IPS-15b (cell line): ENCODE measurements around the gene CAPN8.

Experiments used
- H3K27me3 ChIP-seq: one replicate; pipeline ENCODE4 v1.6.1; 2013; ENCODE audit warnings: low read length; ENCODE audit not compliant: control insufficient read depth, insufficient read depth
- H3K36me3 ChIP-seq: one replicate; pipeline ENCODE4 v1.6.1; 2013; ENCODE audit warnings: low read length; ENCODE audit not compliant: control insufficient read depth, insufficient read depth
- H3K4me1 ChIP-seq: one replicate; pipeline ENCODE4 v1.6.1; 2013; ENCODE audit warnings: mild to moderate bottlenecking, low read length; ENCODE audit not compliant: control insufficient read depth, insufficient read depth
- H3K4me3 ChIP-seq: one replicate; pipeline ENCODE4 v1.5.1; 2013; ENCODE audit warnings: low read depth, low read length
- H3K9ac ChIP-seq: one replicate; pipeline ENCODE4 v1.6.1; 2013; ENCODE audit warnings: low read depth, mild to moderate bottlenecking, low read length
- H3K9me3 ChIP-seq: one replicate; pipeline ENCODE4 v1.6.1; 2013; ENCODE audit warnings: mild to moderate bottlenecking, low read length; ENCODE audit not compliant: control insufficient read depth, insufficient read depth

Gene CAPN8

DNA sequence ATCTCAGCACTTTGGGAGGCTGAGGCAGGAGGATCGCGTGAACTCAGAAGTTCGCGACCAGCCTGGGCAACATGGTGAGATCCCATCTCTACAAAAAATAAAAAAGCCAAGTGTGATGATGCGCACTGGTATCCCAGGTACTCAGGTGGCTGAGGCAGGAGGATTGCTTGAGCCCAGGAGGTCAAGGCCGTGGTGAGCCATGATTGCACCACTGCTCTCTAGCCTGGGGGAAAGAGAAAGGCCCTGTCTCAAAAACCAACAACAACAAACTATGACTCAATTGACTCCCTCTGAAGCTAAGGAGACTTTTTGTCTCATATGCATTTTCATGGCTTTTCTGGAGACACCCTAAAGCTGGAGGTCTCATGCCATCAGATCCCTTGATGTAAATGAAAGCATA is 153.4 kb downstream of the CAPN8 start:
- Histone ChIP-seq H3K36me3 (no peaks in the 10 kb centered on the region), H3K4me3 (no peak overlapping the region), H3K9me3 (no peaks in the 10 kb centered on the region), H3K27me3 (no peaks in the 10 kb centered on the region), H3K4me1 (no peaks in the 10 kb centered on the region), H3K9ac (no peak overlapping the region)

DNA sequence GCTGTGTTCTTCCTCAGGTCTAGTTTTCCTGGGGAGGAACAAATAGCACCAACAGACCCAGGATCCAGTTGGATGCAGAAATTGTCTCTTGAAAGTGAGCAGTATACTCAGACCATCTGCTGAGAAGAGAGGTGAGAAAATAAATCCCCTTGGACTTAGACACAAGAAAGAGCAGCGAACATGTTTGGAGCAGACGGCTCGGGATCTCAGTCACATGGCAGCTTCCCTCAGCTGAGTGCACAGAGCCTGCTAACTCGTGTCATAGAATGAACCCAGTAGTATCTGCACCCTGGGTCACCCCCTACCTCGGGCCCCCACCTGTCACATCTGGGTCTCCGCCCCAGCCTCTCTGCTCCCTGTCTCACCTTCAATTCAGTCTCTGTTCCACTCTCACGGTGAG is 156.7 kb downstream of the CAPN8 start:
- no peaks in the 10 kb centered on the region for H3K36me3 ChIP-seq
- no peaks in the 10 kb centered on the region for H3K27me3 ChIP-seq
- no peak overlapping the region for H3K4me3 ChIP-seq
- no peaks in the 10 kb centered on the region for H3K4me1 ChIP-seq
- H3K9ac ChIP-seq: no peak overlapping the region
- no peaks in the 10 kb centered on the region for H3K9me3 ChIP-seq

DNA sequence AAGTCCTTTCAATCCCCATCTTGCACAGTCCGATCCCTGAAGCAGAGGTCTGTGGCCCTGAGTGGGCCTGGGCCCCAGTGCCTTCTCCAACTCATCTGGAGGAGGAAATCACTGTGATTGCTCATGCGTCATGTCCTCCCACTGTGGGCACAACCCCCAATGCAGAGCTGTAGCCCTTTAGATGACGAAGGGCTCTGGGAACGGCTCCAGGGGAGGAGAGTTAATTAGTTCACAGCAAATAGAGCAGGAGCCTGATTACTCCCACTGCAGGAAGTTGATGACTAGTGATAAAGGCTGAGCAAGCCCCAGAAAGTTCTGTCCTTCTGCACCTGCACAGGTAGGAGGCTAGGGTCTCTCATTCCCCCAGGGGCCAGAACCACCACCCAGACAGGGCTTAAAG is 160.8 kb downstream of the CAPN8 start:
- H3K9me3 ChIP-seq: no peaks in the 10 kb centered on the region
- no peaks in the 10 kb centered on the region for H3K36me3 ChIP-seq

DNA sequence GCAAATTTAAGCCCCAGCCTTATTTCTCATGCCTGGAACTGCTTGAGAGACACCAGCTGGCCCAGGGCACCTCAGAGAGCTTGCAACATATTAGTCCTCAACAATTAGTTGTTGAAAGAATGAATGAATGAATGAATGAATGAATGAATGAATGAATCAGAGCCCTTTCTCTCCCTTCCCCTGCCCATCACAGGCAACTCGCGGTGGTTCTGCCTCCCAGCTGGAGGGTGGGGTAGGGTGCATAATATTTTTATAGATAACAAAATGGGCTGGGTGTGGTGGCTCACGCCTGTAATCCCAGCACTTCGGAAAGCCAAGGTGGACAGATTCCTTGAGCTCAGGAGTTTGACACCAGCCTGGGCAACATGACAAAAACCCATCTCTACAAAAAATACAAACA is 162.2 kb downstream of the CAPN8 start:
- H3K27me3 ChIP-seq: no peaks in the 10 kb centered on the region
- H3K36me3 ChIP-seq: no peaks in the 10 kb centered on the region
- no peaks in the 10 kb centered on the region for H3K9me3 ChIP-seq
- H3K4me1 ChIP-seq: no peaks in the 10 kb centered on the region
- H3K4me3 ChIP-seq: no peak overlapping the region
- no peak overlapping the region for H3K9ac ChIP-seq

More for the DNA sequence above, 160.8 kb downstream of the CAPN8 start:
- Histone ChIP-seq H3K27me3 (no peaks in the 10 kb centered on the region), H3K4me3 (no peak overlapping the region), H3K9ac (no peak overlapping the region), H3K4me1 (no peaks in the 10 kb centered on the region)

DNA sequence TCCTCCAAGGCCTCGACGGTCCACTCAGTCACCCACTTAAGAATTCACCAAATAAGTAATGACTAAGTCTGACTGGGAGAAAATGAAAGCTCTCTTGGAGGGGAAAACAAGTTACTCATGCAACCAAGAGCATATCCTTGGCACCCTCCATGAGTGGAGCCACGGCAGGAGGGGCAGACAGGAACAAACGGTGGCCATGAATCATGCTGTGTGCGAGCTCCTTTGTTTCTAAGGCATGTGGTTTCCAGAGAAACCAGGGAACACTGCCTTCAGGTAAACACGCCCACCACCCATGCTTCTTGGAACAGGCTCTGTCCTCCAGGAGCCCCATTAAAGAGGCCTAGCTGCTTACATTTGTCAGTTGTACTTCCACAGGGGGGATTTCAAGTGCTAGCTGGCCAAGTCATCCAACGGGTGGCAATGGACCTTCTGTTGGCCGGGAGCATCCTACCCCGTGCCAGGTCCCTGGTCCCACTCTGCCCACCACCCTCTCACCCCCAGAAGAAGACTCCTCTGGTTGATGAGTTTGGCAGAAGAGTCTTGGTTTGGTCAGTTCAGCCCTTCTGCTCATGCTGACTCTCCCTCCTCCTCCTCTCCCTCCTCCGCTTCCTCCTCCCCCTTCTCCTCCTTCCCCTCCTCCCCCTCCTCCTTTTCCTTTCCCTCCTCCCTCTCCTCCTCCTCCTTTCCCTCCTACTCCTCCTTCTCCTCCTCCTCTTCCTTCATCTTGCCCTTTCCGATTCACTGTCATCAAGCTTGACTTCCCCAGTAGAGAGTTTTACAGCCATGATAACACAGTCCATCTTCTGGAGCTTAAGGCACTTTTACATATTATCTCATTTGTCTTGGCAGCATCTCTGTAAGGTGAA is 164.7 kb downstream of the CAPN8 start:
- Histone ChIP-seq H3K27me3 (no peaks in the 10 kb centered on the region), H3K4me1 (no peaks in the 10 kb centered on the region), H3K4me3 (no peak overlapping the region), H3K9me3 (no peaks in the 10 kb centered on the region), H3K36me3 (no peaks in the 10 kb centered on the region), H3K9ac (no peak overlapping the region)

GRCh38 chr1:223496883-223497282 is 168.6 kb downstream of the CAPN8 start:
- Histone ChIP-seq H3K9ac (no peak overlapping the region), H3K9me3 (no peaks in the 10 kb centered on the region), H3K4me1 (no peaks in the 10 kb centered on the region), H3K36me3 (no peaks in the 10 kb centered on the region), H3K4me3 (no peak overlapping the region), H3K27me3 (no peaks in the 10 kb centered on the region)

DNA sequence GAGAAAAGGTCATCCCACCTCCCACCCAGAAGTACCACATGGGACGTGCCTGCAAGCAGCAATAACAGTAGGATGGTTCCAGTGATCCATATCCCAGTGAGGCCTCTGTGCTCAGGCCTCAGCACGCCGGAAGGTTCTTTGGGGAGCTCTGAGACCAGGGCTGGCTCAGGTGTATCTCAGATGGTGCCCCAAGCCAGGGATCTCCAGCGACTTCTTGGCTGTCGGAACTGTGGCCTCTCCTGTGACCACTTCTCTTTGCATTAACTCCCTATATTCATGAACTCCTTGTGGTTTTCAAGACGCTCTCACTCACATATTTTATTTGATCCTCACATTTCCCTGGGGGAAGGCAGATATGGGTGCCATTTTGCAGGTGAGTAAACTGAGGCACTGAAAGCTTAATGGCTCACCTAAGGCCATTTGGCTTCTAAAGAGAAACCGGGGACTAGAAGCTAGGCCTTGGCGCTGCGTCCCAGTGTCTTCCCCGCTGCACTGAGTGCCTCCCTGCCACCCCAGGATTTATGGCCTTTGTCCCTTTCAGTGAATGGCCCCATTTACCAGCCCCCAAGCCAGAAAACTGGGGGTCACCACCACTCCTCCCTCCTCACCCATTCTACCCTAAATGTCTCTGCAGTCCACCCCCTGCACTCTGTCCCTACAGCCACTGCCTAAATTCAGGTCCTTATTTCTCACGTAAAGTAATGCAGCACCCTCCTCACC is 170.4 kb downstream of the CAPN8 start:
- H3K4me1 ChIP-seq: no peaks in the 10 kb centered on the region
- no peak overlapping the region for H3K4me3 ChIP-seq
- H3K27me3 ChIP-seq: no peaks in the 10 kb centered on the region
- H3K36me3 ChIP-seq: no peaks in the 10 kb centered on the region
- no peak overlapping the region for H3K9ac ChIP-seq
- no peaks in the 10 kb centered on the region for H3K9me3 ChIP-seq

DNA sequence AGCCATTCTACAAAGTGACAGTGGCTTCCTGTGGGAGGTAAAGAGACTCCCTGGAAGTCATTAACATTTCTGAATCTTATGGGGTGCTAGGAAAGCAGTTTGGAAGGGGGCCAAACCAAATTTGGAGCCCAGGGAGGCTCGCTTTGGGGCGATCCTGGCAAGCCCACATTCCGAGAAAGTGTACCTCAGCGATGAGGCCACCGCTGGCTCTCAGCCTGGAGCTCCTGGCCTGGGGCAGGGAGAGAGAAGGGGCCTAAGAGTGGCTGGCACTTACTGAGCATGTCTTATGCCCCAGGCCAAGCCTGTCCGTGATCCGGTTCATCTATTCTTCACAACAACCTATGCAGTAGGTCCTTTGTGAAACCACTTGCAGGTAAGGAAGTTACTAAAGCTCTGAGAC is 173.5 kb downstream of the CAPN8 start:
- H3K4me1 ChIP-seq: peaks cover under 1% of the 10 kb centered on the region
- H3K9ac ChIP-seq: no peak overlapping the region
- H3K36me3 ChIP-seq: no peaks in the 10 kb centered on the region
- H3K9me3 ChIP-seq: no peaks in the 10 kb centered on the region
- no peaks in the 10 kb centered on the region for H3K27me3 ChIP-seq
- no peak overlapping the region for H3K4me3 ChIP-seq
